Measurements from ENCODE around the gene EXOC3L1.

- TF ChIP-seq EZH2 (IDR thresholded peaks at IDR 0.05; ENCODE audit: low read length, unreplicated experiment) (no peak), EZH2phosphoT487 (IDR thresholded peaks at IDR 0.05; ENCODE audit: borderline replicate concordance, low read length) (no peak), CTCF (conservative IDR thresholded peaks at IDR 0.05; ENCODE audit: low read depth, low read length) (no peak)
These were observed 1.6 kb downstream of the EXOC3L1 start for GRCh38 chr16:67188323-67188722.
